HG03575 (cell line): ENCODE data around the gene TMEM170B.

Experiments used
- ATAC-seq: cut with Tn5 transposase; IDR thresholded peaks from one replicate; pipeline ENCODE4 v1.9.1; 2021; ENCODE audit not compliant: unreplicated experiment, insufficient number of reproducible peaks, low FRiP score; ENCODE audit errors: extremely low read depth

TMEM170B gene

GRCh38 chr6:11608600-11609323 is 71.2 kb downstream of the TMEM170B start:
- ATAC-seq: no peak

DNA sequence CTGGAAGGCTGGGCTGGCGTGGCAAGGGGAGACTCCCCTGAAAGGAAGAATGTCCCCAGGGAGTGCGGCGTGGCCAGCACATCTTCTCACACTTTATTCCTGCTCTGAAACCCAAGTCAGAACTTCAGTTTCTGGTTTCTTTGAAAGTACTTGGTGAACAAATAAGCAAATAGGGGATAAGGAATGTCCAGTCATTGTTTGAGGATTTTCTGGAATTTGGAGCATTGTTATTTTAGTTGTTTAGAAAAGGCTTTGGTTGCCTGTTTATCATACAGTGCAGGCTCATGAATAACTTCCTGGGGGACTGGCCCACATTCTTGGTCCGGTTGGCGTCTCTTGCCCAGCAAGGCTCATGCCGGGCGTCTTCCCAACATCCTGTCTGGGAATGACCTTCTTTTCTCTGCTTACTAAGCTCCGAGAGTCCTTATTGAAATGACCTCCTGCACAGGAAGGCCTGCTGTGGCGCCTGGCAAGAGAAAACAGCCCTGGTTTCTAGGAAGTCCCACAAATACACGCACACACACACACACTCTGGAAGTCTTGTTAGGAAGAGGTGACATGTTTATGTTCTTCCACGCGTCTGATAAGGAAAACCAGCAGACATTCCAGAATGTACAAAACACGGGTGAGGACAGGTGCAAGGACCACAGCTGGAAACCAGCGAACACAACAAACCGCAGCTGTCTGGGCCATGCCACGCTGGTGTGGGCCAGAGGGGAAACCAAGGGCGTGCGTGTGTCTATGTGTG is 71.9 kb downstream of the TMEM170B start:
- ATAC-seq: no peak

DNA sequence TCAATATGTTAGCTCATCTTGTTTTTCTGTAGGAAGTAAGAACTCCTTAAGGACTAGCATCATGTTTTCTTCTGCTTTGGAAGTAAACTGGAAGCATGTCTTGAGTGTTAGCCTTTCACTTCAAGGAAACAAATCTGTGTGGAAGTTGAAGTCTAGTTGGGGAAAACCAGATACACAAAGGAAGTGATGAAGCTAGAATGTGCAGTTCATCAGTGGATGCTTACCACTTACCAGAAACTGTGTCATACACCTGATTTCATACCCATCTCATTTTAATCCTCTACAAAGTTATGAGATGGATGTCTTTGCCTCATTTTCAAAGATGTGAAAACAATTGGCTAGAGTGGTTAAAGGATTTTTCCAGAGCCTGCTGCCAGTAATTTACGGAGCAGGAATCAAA is 75.8 kb downstream of the TMEM170B start:
- ATAC-seq: no peak

GRCh38 chr6:11613858-11614257 is 76.3 kb downstream of the TMEM170B start:
- no peak for ATAC-seq

DNA sequence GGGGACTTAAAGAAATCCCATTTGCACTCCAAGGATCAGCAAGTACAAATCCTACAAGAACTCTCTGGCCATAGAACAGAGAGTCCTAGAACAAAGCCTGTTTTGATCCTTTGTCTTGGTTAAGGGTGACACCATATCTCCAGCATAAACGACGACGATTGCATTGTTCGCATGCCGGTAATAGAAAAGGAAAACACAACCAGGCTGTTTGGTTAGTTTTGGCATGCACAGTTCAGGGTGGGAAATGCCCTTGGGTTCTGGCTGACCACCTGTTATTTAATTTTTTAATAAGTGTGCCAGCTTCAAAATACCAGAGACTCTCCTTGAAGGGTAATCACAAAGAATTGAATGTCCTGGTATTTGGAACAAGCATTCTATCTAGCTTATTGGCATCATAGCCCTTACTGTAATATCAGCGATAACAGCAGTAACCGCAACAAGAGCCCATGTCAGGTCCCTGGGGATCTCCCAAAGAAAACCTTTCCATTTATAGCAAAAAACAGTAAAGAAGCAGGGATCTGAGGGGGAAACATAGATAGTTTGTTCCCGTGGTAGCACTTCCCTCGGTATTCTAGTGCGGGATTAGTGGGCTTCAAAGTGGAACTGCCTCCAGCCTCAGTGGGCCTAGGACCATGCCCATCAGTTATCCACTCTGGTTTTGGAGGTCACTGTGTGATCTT is 77.1 kb downstream of the TMEM170B start:
- no peak for ATAC-seq

- ATAC-seq: no peak
Measured at GRCh38 chr6:11615214-11615602, 77.7 kb downstream of the TMEM170B start.

- ATAC-seq: no peak
Measured at GRCh38 chr6:11616200-11616611, 78.7 kb downstream of the TMEM170B start.

DNA sequence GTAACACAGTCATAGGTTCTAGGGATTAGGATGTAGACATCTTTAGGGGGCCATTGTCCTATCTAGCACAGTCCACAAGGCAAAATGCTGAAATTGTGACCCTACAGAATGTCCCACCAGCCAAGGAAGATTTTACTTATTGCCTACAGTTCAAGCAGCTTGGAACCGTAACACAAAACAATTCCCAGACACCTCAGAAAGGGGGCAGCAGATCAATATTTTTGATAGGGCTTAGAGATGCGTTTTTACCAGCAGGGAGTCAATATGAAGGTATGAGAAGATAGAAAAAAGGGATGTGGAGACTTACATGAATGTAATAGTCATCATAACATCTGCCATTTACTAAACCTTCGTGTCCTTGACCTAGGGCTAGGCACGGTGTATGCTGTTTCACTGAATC is 81.0 kb downstream of the TMEM170B start:
- ATAC-seq: no peak

- no peak for ATAC-seq
Measured at GRCh38 chr6:11621119-11621518, 83.6 kb downstream of the TMEM170B start.

DNA sequence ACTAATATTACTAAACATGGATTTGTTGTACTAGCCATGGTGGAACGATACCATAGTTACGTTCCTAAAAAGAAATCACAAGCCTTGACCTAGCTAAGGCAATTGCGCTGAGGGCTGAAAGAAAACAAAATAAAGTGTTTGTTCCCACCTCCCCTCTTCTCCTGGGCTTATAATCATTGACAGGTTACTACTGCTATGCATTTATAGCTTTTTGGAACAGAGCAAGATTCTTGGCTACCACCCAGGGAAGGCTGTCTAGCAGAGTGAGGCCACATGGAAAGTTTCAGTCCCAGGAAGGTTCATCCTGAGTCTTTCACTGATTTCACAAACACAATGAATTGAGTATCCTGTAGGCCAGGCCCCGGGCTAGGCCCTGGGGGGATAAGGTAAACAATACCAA is 84.6 kb downstream of the TMEM170B start:
- ATAC-seq: no peak

DNA sequence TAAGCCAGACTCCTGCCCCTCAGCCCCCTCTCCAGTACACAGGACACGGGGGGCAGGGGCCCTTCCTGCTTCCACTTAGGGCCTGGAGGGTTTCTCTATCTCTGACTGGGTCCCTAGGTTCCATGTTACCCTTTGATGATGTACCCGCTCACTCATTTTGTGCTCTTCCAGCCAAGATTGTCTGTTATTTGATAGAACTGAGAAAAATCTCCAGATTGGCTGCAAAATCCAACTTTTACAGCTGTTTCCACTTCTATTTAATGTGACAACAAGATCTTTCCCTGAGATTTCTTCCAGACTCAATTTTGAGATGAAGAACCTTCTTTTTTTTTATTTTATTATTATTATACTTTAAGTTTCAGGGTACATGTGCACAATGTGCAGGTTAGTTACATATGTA is 85.7 kb downstream of the TMEM170B start:
- ATAC-seq: no peak

GRCh38 chr6:11625302-11625701 is 87.8 kb downstream of the TMEM170B start:
- ATAC-seq: no peak

DNA sequence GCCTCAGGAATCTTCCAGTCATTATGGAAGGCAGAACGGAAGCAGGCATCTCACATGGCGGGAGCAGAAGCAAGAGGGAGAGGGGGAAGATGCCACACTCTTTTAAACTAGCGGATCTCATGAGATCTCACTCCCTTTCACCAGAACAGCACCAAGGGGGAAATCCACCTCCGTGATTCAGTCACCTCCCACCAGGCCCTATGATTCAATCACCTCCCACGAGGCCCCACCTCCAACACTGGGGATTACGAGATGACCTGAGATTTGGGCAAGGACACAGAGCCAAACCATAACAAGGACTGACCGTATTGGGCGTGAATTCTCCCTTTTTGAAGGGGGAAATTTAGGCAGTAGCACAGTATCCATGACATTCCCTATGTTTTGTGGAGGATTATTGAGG is 88.8 kb downstream of the TMEM170B start:
- ATAC-seq: no peak

DNA sequence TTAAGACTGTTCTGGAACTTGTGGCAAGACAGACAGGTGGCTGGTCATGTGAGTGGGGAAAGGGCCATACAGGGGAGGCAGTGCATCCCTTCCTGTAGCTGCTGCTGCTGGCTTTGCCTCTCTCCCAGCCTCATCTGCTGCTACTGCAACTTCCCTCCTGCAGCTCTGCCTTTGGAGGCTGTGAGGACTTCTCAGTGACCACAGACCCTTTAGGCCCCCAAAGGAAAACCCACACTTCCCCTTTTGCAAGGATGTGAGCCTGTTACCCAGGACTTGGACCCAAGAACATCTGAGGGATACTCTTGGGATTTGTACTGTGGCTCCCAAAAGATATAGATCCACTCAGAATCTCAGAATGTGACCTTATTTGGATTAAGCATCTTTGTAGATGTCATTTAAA is 91.0 kb downstream of the TMEM170B start:
- ATAC-seq: no peak

- no peak for ATAC-seq
Measured at GRCh38 chr6:11631008-11631407, 93.5 kb downstream of the TMEM170B start.

- no peak for ATAC-seq
Measured at GRCh38 chr6:11631539-11631938, 94.0 kb downstream of the TMEM170B start.

DNA sequence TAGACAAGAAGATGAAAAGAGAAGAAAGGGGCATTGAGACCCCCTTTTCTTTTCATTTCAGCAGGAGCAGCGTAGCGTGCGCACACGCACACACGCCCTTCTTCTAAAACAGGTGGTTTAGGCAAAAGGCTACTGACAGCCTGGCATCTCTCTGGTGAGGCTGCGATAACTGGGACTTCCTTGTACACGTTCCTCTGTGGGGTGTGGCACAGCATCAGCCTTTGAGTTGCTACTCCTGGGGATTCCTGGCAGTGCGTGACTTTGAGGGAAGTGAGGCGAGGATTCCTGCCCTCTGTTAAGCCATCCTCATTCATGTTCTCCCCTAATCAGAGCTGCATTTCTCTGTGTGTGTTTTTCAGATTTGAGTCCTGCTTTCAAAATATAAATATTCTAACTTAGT is 94.7 kb downstream of the TMEM170B start:
- no peak for ATAC-seq

DNA sequence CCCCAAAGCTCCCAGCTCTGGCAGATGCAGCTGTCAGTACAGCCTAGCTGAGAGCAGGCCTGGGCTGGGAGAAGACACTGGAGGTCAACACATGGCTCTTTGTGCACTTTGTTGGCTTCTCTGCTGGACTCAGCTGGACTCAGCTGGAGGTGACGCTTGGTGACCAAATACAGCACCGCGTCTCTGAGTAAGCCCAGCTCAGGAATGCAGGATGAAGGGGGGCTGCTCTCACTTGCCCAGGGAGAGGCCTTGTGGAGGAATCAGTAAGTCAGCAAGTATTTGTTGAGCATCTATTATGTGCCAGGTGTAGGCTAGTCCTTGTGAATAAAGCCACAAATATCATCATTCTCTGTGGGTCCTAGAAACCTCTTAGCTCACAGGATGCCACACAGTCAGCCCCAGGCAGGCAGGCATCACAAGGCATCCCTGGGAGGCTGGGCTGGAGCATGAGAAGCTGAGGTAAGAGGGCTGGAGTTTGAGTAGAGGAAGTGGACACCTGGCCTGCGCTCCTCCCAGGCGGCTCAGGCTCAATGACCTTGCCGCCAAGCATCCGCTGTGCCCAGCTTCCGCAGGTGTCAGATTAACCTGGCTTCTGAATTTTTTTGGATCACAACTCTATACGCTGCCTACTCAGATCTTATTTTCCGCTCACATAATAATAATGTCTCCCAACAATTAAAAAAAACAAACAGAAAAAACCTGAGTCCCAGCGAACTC is 95.4 kb downstream of the TMEM170B start:
- ATAC-seq: no peak
